ENCODE data around the gene GRK1.

GRCh38 chr13:113728571-113729054 lies 61.6 kb downstream of the GRK1 start:
- no peak for TF ChIP-seq SUZ12 (IDR thresholded peaks at IDR 0.05; ENCODE audit: extremely low read depth, insufficient read depth, insufficient read length)
- TF ChIP-seq ZNF274 (IDR thresholded peaks at IDR 0.05; ENCODE audit: low read depth, low read length) = no peak
- TF ChIP-seq YY1 (IDR thresholded peaks at IDR 0.05; ENCODE audit: insufficient read depth, insufficient read length) = no peak
